SK-N-SH (cell line): ENCODE measurements around the gene GALNT12. TPM values are rescaled to one million over a fixed set of nuclear protein-coding genes. Genes with fewer than 3 reads are reported as not detected.

Experiments used
- CTCF ChIA-PET: fragments of 300-600, 350-600 bp; formaldehyde crosslinking; extraction: SDS; loops from one replicate; lab custom pipeline; 2021; lab: Yijun Ruan, JAX
- POLR2A ChIA-PET: fragments of 350-600 bp; sonication (Branson Sonifier 250); formaldehyde crosslinking; extraction: SDS; loops from one replicate; lab custom pipeline; 2020; ENCODE audit warnings: antibody characterized with exemption, inconsistent platforms; lab: Yijun Ruan, JAX
- DNase-seq: peaks from one replicate; pipeline ENCODE4 v3.0.0; 2012
- H2AFZ ChIP-seq: fragments of 200-600 bp; sonication (generic); 2 replicates; pipeline ENCODE4 v1.8.1; 2016; ENCODE audit warnings: antibody characterized with exemption, mild to moderate bottlenecking, low read depth
- H3F3A ChIP-seq: fragments of 200-600 bp; sonication (generic); replicated peaks from 2 replicates; pipeline ENCODE3; 2016; ENCODE audit warnings: antibody characterized with exemption, mild to moderate bottlenecking; ENCODE audit not compliant: insufficient read depth
- H3K27ac ChIP-seq, 2 experiments: fragments of 200-500 bp in 1 of 2; fragments of 200-600 bp in 1 of 2; sonication (Bioruptor generic) in 1 of 2; sonication (generic), shearing (Covaris generic) in 1 of 2; 2 replicates each; pipeline versions ENCODE4 v1.5.1 to v1.6.1; 2014 to 2016; ENCODE audit warnings: low read depth in 2 of 2, inconsistent platforms in 1 of 2, low read length in 1 of 2, mild to moderate bottlenecking in 1 of 2, mixed read lengths in 1 of 2
- H3K27me3 ChIP-seq: fragments of 200-600 bp; sonication (generic), shearing (Covaris generic); 2 replicates; pipeline ENCODE4 v1.6.1; 2016; ENCODE audit warnings: mixed run types; ENCODE audit not compliant: insufficient read depth
- H3K36me3 ChIP-seq, 2 experiments: fragments of 200-500 bp in 1 of 2; fragments of 200-600 bp in 1 of 2; sonication (Bioruptor generic) in 1 of 2; sonication (generic) in 1 of 2; replicated peaks in 1 of 2; 2 replicates each; pipeline versions ENCODE3 to v1.5.1; 2014 to 2016; ENCODE audit warnings: low read length in 1 of 2, mild to moderate bottlenecking in 1 of 2; ENCODE audit not compliant: insufficient read depth in 2 of 2, control insufficient read depth in 1 of 2
- H3K4me1 ChIP-seq, 2 experiments: fragments of 200-500 bp in 1 of 2; fragments of 200-600 bp in 1 of 2; sonication (Bioruptor generic) in 1 of 2; sonication (generic), shearing (Covaris generic) in 1 of 2; 2 replicates each; pipeline versions ENCODE4 v1.5.1 to v1.6.1; 2014 to 2016; ENCODE audit warnings: low read depth in 1 of 2, low read length in 1 of 2, mixed run types in 1 of 2; ENCODE audit not compliant: insufficient read depth in 2 of 2, control insufficient read depth in 1 of 2
- H3K4me2 ChIP-seq: fragments of 200-600 bp; sonication (generic), shearing (Covaris generic); 2 replicates; pipeline ENCODE4 v1.6.1; 2017; ENCODE audit warnings: mixed run types
- H3K4me3 ChIP-seq, 2 experiments: fragments of 200-500 bp in 1 of 2; fragments of 200-600 bp in 1 of 2; sonication (Bioruptor generic) in 1 of 2; sonication (generic), shearing (Covaris generic) in 1 of 2; 2 replicates each; pipeline versions ENCODE4 v1.5.1 to v1.8.1; 2014 to 2016; ENCODE audit warnings: low read depth in 2 of 2, inconsistent platforms in 1 of 2, low read length in 1 of 2, mild to moderate bottlenecking in 1 of 2, mixed read lengths in 1 of 2, moderate library complexity in 1 of 2
- H3K79me2 ChIP-seq: fragments of 200-600 bp; sonication (generic); 2 replicates; pipeline ENCODE4 v1.8.1; 2017; ENCODE audit warnings: mild to moderate bottlenecking; ENCODE audit not compliant: insufficient read depth
- H3K9ac ChIP-seq: fragments of 200-600 bp; sonication (generic); 2 replicates; pipeline ENCODE4 v1.6.1; 2017; ENCODE audit warnings: mixed run types
- H3K9me2 ChIP-seq: fragments of 200-600 bp; sonication (generic); 2 replicates; pipeline ENCODE4 v1.6.1; 2017; ENCODE audit warnings: mixed run types
- H3K9me3 ChIP-seq: fragments of 200-600 bp; sonication (generic); 2 replicates; pipeline ENCODE4 v1.6.1; 2017; ENCODE audit warnings: mixed run types, mild to moderate bottlenecking, moderate library complexity
- H4K20me1 ChIP-seq: fragments of 200-600 bp; sonication (generic); 2 replicates; pipeline ENCODE4 v1.6.1; 2017; ENCODE audit warnings: mild to moderate bottlenecking, mixed run types; ENCODE audit not compliant: insufficient read depth
- ELF1 ChIP-seq: IDR thresholded peaks from 2 replicates; pipeline ENCODE4 v1.4.0; 2012
- EP300 ChIP-seq, 2 experiments: IDR thresholded peaks; 2 replicates each; pipeline versions ENCODE4 v1.4.0 to v1.6.1; 2012; ENCODE audit warnings: borderline replicate concordance in 1 of 2, low read depth in 1 of 2, low read length in 1 of 2
- FOSL2 ChIP-seq: IDR thresholded peaks from 2 replicates; pipeline ENCODE4 v1.4.0; 2012; ENCODE audit warnings: low read depth, mild to moderate bottlenecking, moderate library complexity, borderline replicate concordance
- FOXJ3 ChIP-seq: sonication (generic); formaldehyde crosslinking; IDR thresholded peaks from 2 replicates; pipeline ENCODE4 v1.5.1; 2020; ENCODE audit warnings: mild to moderate bottlenecking, missing genetic modification reagents
- FOXM1 ChIP-seq: IDR thresholded peaks from 2 replicates; pipeline ENCODE4 v1.4.0; 2012; ENCODE audit warnings: low read depth, mild to moderate bottlenecking
- JUND ChIP-seq: IDR thresholded peaks from 2 replicates; pipeline ENCODE4 v1.4.0; 2012
- NFIC ChIP-seq: IDR thresholded peaks from 2 replicates; pipeline ENCODE4 v1.4.0; 2012; ENCODE audit warnings: borderline replicate concordance
- NRF1 ChIP-seq: IDR thresholded peaks from 2 replicates; pipeline ENCODE4 v1.6.1; 2012; ENCODE audit warnings: low read depth, mild to moderate bottlenecking, low read length
- RAD21 ChIP-seq: IDR thresholded peaks from 2 replicates; pipeline ENCODE4 v1.6.1; 2012; ENCODE audit warnings: mild to moderate bottlenecking, low read length
- RCOR1 ChIP-seq: fragments of 150-350 bp; IDR thresholded peaks from 2 replicates; pipeline ENCODE4 v1.6.1; 2017; ENCODE audit warnings: antibody characterized with exemption, low read length
- RXRA ChIP-seq: IDR thresholded peaks from 2 replicates; pipeline ENCODE4 v1.4.0; 2012; ENCODE audit warnings: low read depth, mild to moderate bottlenecking, borderline replicate concordance
- SIN3A ChIP-seq: IDR thresholded peaks from 2 replicates; pipeline ENCODE4 v1.6.1; 2012; ENCODE audit warnings: low read depth, mild to moderate bottlenecking, low read length, moderate library complexity, borderline replicate concordance
- SMC3 ChIP-seq: IDR thresholded peaks from 2 replicates; pipeline ENCODE4 v1.6.1; 2012; ENCODE audit warnings: low read depth, low read length, improper control_type of control experiment
- WGBS: methylation state at CpG from one replicate; pipeline ENCODE4 v1.1.6; 2017; ENCODE audit warnings: low lambda C conversion rate; 5-methylcytosine and 5-hydroxymethylcytosine counted together
- polyA plus RNA-seq, 3 experiments: library from polyadenylated mRNA; depleted of rRNA; stranded (reverse); fragments of >200 nt; gene quantifications; 2 replicates each; pipeline ENCODE4 v1.2.3, GENCODE V29; 2012
- TF ChIP-seq, protein P1 (sequence below): fragments of 150-350 bp; IDR thresholded peaks from 2 replicates; pipeline ENCODE4 v1.6.1; 2016; ENCODE audit warnings: mild to moderate bottlenecking, low read depth, low read length
- TF ChIP-seq, protein P2 (sequence below): IDR thresholded peaks from 2 replicates; pipeline ENCODE4; 2012
- TF ChIP-seq, protein P3 (sequence below): IDR thresholded peaks from 2 replicates; pipeline ENCODE4 v1.4.0; 2012; ENCODE audit warnings: low read depth, borderline replicate concordance
- TF ChIP-seq, protein P4 (sequence below): IDR thresholded peaks from 2 replicates; pipeline ENCODE4 v1.4.0; 2012; ENCODE audit warnings: low read depth, borderline replicate concordance
- TF ChIP-seq, protein P5 (sequence below): fragments of 150-350 bp; IDR thresholded peaks from 2 replicates; pipeline ENCODE4 v1.6.1; 2017; ENCODE audit warnings: antibody characterized with exemption, low read length, low read depth, borderline replicate concordance

GALNT12 gene
- polyA plus RNA-seq, 1 of the 3 experiments (the other 2 are of a cell fraction) = 7.4 TPM

DNA sequence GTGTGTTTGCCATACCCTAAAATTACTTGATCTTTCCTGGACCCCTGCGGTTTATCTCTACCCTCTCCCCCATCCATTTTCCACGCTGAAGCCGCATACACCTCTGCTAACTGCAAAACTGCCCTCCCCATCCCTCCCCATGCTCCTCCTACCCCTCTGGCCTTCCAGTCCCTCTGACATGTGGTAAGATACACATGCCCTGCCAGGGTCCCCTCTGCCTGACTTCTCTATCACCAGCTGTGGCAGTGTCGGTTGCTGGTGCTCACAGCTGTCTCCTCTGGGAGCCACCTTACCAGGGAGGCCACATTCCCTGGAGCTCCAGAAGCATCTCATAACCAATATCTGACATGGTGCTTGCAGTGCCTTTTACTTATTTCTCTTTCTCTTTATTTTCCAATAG lies 77.4 kb downstream of the GALNT12 start:
- Histone ChIP-seq H4K20me1 (no peaks in the 10 kb centered on the region), H2AFZ (no peak overlapping the region), H3K36me3 (no peaks in the 10 kb centered on the region), H3K9ac (no peak overlapping the region), H3K27me3 (no peaks in the 10 kb centered on the region; the same call in 1 of the 2 replicates), H3K9me3 (no peaks in the 10 kb centered on the region), H3K27ac (no peak overlapping the region), H3K4me3 (no peak overlapping the region), H3K9me2 (no peaks in the 10 kb centered on the region), H3F3A (peaks cover 10% of the 10 kb centered on the region), H3K79me2 (no peaks in the 10 kb centered on the region), H3K4me2 (no peak overlapping the region), H3K4me1 (no peaks in the 10 kb centered on the region; a peak in 1 of 4 replicates)
- POLR2A ChIA-PET = no interaction called here
- CTCF ChIA-PET = no interaction called here
- TF ChIP-seq RCOR1 = no peak
- TF ChIP-seq RXRA = no peak
- no peak for TF ChIP-seq FOXM1
- TF ChIP-seq, protein P1, sequence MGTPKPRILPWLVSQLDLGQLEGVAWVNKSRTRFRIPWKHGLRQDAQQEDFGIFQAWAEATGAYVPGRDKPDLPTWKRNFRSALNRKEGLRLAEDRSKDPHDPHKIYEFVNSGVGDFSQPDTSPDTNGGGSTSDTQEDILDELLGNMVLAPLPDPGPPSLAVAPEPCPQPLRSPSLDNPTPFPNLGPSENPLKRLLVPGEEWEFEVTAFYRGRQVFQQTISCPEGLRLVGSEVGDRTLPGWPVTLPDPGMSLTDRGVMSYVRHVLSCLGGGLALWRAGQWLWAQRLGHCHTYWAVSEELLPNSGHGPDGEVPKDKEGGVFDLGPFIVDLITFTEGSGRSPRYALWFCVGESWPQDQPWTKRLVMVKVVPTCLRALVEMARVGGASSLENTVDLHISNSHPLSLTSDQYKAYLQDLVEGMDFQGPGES = no peak
- TF ChIP-seq, protein P2, sequence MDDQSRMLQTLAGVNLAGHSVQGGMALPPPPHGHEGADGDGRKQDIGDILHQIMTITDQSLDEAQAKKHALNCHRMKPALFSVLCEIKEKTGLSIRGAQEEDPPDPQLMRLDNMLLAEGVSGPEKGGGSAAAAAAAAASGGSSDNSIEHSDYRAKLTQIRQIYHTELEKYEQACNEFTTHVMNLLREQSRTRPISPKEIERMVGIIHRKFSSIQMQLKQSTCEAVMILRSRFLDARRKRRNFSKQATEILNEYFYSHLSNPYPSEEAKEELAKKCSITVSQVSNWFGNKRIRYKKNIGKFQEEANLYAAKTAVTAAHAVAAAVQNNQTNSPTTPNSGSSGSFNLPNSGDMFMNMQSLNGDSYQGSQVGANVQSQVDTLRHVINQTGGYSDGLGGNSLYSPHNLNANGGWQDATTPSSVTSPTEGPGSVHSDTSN = no peak
- TF ChIP-seq ELF1 = no peak
- TF ChIP-seq, protein P3, sequence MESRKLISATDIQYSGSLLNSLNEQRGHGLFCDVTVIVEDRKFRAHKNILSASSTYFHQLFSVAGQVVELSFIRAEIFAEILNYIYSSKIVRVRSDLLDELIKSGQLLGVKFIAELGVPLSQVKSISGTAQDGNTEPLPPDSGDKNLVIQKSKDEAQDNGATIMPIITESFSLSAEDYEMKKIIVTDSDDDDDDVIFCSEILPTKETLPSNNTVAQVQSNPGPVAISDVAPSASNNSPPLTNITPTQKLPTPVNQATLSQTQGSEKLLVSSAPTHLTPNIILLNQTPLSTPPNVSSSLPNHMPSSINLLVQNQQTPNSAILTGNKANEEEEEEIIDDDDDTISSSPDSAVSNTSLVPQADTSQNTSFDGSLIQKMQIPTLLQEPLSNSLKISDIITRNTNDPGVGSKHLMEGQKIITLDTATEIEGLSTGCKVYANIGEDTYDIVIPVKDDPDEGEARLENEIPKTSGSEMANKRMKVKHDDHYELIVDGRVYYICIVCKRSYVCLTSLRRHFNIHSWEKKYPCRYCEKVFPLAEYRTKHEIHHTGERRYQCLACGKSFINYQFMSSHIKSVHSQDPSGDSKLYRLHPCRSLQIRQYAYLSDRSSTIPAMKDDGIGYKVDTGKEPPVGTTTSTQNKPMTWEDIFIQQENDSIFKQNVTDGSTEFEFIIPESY = no peak
- 61% methylated on average over 4 of the region's 4 CpGs for WGBS
- DNase-seq = no peak

DNA sequence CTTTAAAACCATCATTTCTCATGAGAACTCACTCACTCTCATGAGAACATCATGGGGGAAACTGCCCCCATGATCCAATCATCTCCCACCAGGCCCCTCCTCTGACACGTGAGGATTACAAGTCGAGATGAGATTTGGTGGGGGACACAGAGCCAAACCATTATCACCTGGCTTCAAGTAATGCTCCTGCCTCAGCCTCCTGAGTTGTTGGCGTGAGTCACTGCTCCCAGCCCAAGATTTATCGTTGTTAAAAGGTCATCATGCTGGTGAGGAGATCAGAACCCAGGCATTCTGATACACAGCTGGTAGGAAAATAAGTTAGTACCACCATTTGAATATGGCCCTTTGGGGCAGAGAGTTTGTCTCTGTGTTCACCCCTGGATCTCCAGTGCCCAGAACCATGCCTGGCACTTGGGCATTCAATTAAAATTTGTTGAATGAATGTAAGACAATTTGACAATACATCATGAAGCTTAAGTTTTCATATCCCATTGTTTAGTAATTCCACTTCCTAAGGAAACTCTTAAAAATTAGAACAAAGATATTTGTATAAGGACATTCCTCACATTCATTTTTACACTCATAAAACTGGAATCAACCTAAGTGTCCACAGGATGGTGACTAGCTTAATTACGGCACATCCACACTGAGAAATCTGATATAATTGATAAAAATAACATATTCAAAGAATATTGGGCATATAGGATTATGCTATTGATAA lies 78.3 kb downstream of the GALNT12 start:
- ChIA-PET POLR2A (no interaction called here), CTCF (interaction anchor here (1.0 kb wide), 1 partner anchor 8 kb away, joined by 3 read pairs; no protein-coding TSS in a partner anchor)
- Histone ChIP-seq H3K79me2 (no peaks in the 10 kb centered on the region), H3K4me2 (no peak overlapping the region), H4K20me1 (no peaks in the 10 kb centered on the region), H3K27ac (peak overlapping the region in 1 of 2 experiments; percentile 34; a peak in 1 of 4 replicates), H3K9me3 (no peaks in the 10 kb centered on the region), H3K4me1 (no peaks in the 10 kb centered on the region; a peak in 1 of 4 replicates), H3K27me3 (no peaks in the 10 kb centered on the region; the same call in 1 of the 2 replicates), H3K36me3 (no peaks in the 10 kb centered on the region), H3K4me3 (no peak overlapping the region), H3F3A (peaks cover 10% of the 10 kb centered on the region), H3K9ac (no peak overlapping the region), H2AFZ (no peak overlapping the region), H3K9me2 (no peaks in the 10 kb centered on the region)
- WGBS = 55% methylated on average over 5 of the region's 5 CpGs
- no peak for DNase-seq
- no peak for TF ChIP-seq EP300 (IDR thresholded peaks at IDR 0.05; ENCODE audit: borderline replicate concordance in 1 of 2, low read depth in 1 of 2, low read length in 1 of 2)
- no peak for TF ChIP-seq SMC3
- TF ChIP-seq NRF1 = no peak
- no peak for TF ChIP-seq FOXJ3 (CRISPR knock-in tag)
- TF ChIP-seq, protein P1 = no peak
- TF ChIP-seq, protein P4, sequence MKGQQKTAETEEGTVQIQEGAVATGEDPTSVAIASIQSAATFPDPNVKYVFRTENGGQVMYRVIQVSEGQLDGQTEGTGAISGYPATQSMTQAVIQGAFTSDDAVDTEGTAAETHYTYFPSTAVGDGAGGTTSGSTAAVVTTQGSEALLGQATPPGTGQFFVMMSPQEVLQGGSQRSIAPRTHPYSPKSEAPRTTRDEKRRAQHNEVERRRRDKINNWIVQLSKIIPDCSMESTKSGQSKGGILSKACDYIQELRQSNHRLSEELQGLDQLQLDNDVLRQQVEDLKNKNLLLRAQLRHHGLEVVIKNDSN = no peak
- TF ChIP-seq ELF1 = no peak
- TF ChIP-seq NFIC = no peak
- TF ChIP-seq SIN3A = no peak
- no peak for TF ChIP-seq JUND
- TF ChIP-seq FOSL2 = no peak
- no peak for TF ChIP-seq RAD21
- TF ChIP-seq, protein P5, sequence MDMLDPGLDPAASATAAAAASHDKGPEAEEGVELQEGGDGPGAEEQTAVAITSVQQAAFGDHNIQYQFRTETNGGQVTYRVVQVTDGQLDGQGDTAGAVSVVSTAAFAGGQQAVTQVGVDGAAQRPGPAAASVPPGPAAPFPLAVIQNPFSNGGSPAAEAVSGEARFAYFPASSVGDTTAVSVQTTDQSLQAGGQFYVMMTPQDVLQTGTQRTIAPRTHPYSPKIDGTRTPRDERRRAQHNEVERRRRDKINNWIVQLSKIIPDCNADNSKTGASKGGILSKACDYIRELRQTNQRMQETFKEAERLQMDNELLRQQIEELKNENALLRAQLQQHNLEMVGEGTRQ = no peak
